ENCODE measurements around the gene ARL3. TPM values are rescaled to one million over a fixed set of nuclear protein-coding genes. Genes with fewer than 3 reads are reported as not detected.
"Not testable (repeated sequence)": the region's sequence is repeated elsewhere in the genome, so short reads cannot be mapped to it uniquely, and the experiment has no call there.

The ARL3 gene
- total RNA-seq, 2 donors from 2014 or later = 1.8 to 4.0 TPM

DNA sequence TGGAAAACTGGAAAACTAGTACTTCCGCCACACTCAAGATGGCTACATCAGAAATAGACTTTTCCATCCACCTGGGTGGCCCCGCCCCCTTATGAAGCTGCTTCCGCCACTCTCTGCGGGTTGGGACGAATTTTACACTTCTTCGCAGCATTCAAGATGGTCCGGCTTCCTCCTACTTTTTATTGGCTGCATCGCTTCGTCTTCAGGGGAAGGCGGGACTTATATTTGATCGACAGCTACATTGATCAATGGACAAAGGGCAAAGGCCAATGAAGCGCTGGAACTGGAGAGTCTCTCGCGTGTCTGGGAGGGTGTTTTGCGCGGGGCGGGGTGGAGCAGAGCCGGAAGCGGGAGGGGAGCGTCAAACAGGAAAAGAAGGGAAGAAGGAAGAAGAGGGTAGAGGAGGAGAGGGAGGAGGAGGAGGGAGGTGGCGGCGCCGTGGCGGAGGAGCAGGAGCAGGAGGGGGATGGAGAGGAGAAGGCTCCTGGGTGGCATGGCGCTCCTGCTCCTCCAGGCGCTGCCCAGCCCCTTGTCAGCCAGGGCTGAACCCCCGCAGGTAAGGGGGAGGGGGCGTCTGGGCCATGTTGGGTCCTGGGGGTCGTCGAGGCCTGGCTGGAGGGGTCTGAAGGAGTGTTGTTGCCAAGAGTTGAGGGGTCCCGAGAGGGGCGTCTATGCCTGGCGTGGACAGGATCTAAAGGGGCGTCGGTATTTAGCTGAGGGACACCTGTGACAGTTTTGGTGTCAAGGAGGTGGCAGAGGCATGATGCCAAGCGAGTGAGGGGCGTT lies 29.6 kb upstream of the ARL3 start, which contains the start of gene WBP1L:
WBP1L (plus strand) TSS at position 361 of the 786 bp plus-strand sequence; CDS start at position 467, 106 bp downstream.
- Histone ChIP-seq H3K27ac (peak within 1 kb of the TSS; percentile 60 to 81 (median 70)), H3K36me3 (replicated peaks in 1 of 2; ENCODE audit: insufficient read depth in 1 of 2, low read depth in 2 of 2) (no peaks in the 10 kb centered on the region), H3K27me3 (no peaks in the 10 kb centered on the region), H3K4me3 (peak within 1 kb of the TSS; percentile 57 to 61), H3K4me1 (peaks cover 29% of the 10 kb centered on the region), H3K9me3 (no peaks in the 10 kb centered on the region)
- 1 to 2% methylated on average over 34 to 37 of the region's 37 CpGs for whole genome bisulfite sequencing, 2 donors
- intact Hi-C loops (cut with DNase I) = no loop called here
- ATAC-seq (peak; percentile 99), DNase-seq (peak; percentile 98 to 99 (median 98))
- peak in 1 of 7 experiments; percentile 16 for TF ChIP-seq CTCF (IDR thresholded peaks at IDR 0.05)
- TF ChIP-seq POLR2A (IDR thresholded peaks at IDR 0.05) = peak in 2 of 3 donors; percentile 86 to 93

DNA sequence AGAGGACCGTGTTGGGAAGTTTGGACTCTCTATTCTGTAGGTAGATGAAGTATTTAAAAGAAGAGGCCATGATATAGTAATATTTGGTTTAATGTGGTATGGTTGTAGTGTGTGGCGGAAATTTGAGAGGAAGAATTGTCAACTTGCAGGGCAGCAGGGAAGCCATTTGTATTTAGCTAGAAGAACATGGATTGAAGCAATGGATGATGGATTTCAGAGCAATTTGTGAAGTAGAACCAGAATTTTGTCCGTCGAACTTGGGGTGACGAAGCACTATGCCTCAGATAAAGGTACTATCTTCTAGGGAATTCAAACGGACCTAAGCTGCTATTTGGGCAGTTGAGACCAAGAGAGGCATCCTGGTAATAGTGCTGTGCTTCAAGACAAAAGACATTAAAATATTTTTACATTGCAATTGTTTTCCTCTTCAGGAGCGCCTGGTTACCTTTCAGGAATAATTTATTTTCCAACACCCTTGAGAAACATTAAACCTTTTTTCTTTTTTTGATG lies 28.9 kb upstream of the ARL3 start:
- no peak overlapping the region for H3K4me3 ChIP-seq
- WGBS, 2 donors = 28 to 29% methylated on average over 7 of the region's 7 CpGs
- intact Hi-C loops (cut with DNase I) = no loop called here

DNA sequence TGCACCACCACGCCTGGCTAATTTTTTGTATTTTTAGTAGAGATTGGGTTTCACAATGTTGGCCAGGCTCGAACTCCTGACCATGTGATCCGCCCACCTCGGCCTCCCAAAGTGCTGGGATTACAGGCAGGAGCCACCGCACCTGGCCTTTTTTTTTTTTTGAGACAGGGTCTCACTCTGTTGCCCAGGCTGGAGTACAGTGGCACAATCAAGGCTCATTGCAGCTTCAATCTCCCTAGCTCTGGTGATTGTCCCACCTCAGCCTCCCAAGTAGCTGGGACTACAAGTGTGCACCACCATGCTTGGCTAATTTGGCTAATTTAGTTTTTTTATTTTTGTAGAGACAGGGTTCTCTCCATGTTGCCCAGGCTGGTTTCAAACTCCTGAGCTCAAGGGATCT lies 28.1 kb upstream of the ARL3 start:
- WGBS, 2 donors = 83 to 86% methylated on average over 5 of the region's 5 CpGs
- H3K36me3 ChIP-seq (replicated peaks in 1 of 2; ENCODE audit: insufficient read depth in 1 of 2, low read depth in 2 of 2); DNase-seq; ATAC-seq; H3K27me3 ChIP-seq; H3K4me3 ChIP-seq; intact Hi-C loops (cut with DNase I); H3K27ac ChIP-seq; H3K9me3 ChIP-seq: not testable (repeated sequence)
- H3K4me1 ChIP-seq = peaks cover 29% of the 10 kb centered on the region

More for the DNA sequence above, 28.9 kb upstream of the ARL3 start:
- ATAC-seq (no peak), DNase-seq (no peak)
- TF ChIP-seq CTCF (IDR thresholded peaks at IDR 0.05) = no peak
- TF ChIP-seq POLR2A (IDR thresholded peaks at IDR 0.05) = no peak
- peaks cover 29% of the 10 kb centered on the region for H3K4me1 ChIP-seq
- H3K9me3 ChIP-seq = no peaks in the 10 kb centered on the region
- H3K27ac ChIP-seq = no peak overlapping the region
- no peaks in the 10 kb centered on the region for H3K27me3 ChIP-seq
- H3K36me3 ChIP-seq (replicated peaks in 1 of 2; ENCODE audit: insufficient read depth in 1 of 2, low read depth in 2 of 2) = no peaks in the 10 kb centered on the region

DNA sequence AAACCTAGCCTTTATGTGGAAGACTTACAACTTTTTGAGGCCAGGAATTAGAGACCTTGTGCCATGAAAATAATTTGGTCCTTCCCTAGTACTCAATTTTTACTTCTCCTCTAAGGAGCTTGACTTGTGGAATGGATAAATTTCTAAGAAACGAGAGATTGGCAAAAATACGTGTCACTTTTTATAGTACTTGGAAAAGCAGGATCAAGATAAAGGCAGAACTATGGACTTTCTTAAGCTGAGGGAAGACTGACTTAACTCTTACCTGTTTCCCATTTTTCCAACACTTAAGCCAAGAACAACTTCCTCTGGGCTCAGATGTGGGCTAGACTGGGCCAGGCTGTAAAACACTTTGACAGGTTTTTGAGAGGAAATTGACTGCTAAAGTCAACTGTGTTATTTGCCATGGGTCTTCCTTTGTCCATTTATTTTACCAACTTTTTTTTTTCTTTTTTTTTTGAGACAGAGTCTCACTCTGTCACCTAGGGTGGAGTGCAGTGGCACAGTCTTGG lies 27.6 kb upstream of the ARL3 start:
- intact Hi-C loops (cut with DNase I) = no loop called here
- H3K27me3 ChIP-seq = no peaks in the 10 kb centered on the region
- TF ChIP-seq CTCF (IDR thresholded peaks at IDR 0.05) (no peak), POLR2A (IDR thresholded peaks at IDR 0.05) (no peak)
- no peaks in the 10 kb centered on the region for H3K9me3 ChIP-seq
- H3K36me3 ChIP-seq (replicated peaks in 1 of 2; ENCODE audit: insufficient read depth in 1 of 2, low read depth in 2 of 2) = peaks cover 0 to 3% of the 10 kb centered on the region in 2 donors
- peaks cover 29% of the 10 kb centered on the region for H3K4me1 ChIP-seq
- DNase-seq (no peak), ATAC-seq (no peak)
- H3K4me3 ChIP-seq = no peak overlapping the region
- no peak overlapping the region for H3K27ac ChIP-seq
- 17 to 38% methylated on average over 2 of the region's 2 CpGs for WGBS, 2 donors

DNA sequence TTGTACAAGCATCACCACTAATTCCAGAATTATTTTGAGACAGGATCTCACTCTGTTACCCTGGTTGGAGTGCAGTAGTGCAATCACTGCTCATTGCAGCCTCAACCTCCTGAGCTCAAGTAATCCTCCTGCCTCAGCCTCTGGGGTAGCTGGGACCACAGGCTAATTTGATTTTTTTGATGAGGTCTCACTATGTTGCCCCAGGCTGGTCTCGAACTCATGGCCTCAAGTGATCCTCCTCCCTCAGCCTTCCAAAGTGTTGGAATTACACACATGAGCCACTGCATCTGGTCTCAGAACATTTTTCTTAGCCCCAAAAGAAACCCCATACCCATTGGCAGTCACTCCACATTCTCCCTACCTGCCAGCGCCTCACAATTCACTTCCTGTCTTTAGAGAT lies 26.0 kb upstream of the ARL3 start:
- no peak for DNase-seq
- H3K27me3 ChIP-seq = no peaks in the 10 kb centered on the region
- peaks cover 0 to 3% of the 10 kb centered on the region in 2 donors for H3K36me3 ChIP-seq (replicated peaks in 1 of 2; ENCODE audit: insufficient read depth in 1 of 2, low read depth in 2 of 2)
- TF ChIP-seq POLR2A (IDR thresholded peaks at IDR 0.05) (no peak), CTCF (IDR thresholded peaks at IDR 0.05) (no peak)
- intact Hi-C loops (cut with DNase I) = no loop called here
- no peak overlapping the region for H3K27ac ChIP-seq
- no peaks in the 10 kb centered on the region for H3K9me3 ChIP-seq
- H3K4me3 ChIP-seq = no peak overlapping the region
- no peak for ATAC-seq
- WGBS, 2 donors = 82 to 83% methylated on average over 2 of the region's 2 CpGs
- H3K4me1 ChIP-seq = peaks cover 13% of the 10 kb centered on the region

All from body of pancreas (tissue), 4 donors.